ENCODE data around the gene APIP. TPM values are rescaled to one million over a fixed set of nuclear protein-coding genes. Genes with fewer than 3 reads are reported as not detected.

The APIP gene
- total RNA-seq, 4 donors from 2014 or later: 30.0 to 36.9 (median 35.6) TPM

GRCh38 chr11:34910817-34911216, 5.4 kb downstream of the APIP start:
- 100% methylated on average over 1 of the region's 1 CpG for WGBS
- intact Hi-C loops (cut with DNase I): no loop called here
- H3K9me3 ChIP-seq: no peaks in the 10 kb centered on the region

GRCh38 chr11:34909955-34910354, 6.2 kb downstream of the APIP start:
- intact Hi-C loops (cut with DNase I): no loop called here
- TF ChIP-seq CTCF (IDR thresholded peaks at IDR 0.05) (no peak), EP300 (IDR thresholded peaks at IDR 0.05) (no peak), POLR2A (IDR thresholded peaks at IDR 0.05; ENCODE audit: low read depth) (no peak), POLR2AphosphoS5 (IDR thresholded peaks at IDR 0.05) (no peak)
- WGBS: 84% methylated on average over 4 of the region's 4 CpGs

More at GRCh38 chr11:34910817-34911216, 5.4 kb downstream of the APIP start:
- Histone ChIP-seq H3K36me3 (peaks cover 0 to 9% (median 2%) of the 10 kb centered on the region in 4 donors), H3K27ac (replicated peaks in 1 of 4) (no peak overlapping the region), H3K27me3 (no peaks in the 10 kb centered on the region), H3K4me1 (peaks cover 0 to 14% (median 9%) of the 10 kb centered on the region in 4 donors), H3K4me3 (no peak overlapping the region)
- no peak for TF ChIP-seq POLR2AphosphoS5 (IDR thresholded peaks at IDR 0.05)
- no peak for TF ChIP-seq EP300 (IDR thresholded peaks at IDR 0.05)
- no peak for TF ChIP-seq POLR2A (IDR thresholded peaks at IDR 0.05; ENCODE audit: low read depth)
- TF ChIP-seq CTCF (IDR thresholded peaks at IDR 0.05): no peak
- no peak for DNase-seq (ENCODE audit: extremely low spot score)

GRCh38 chr11:34909415-34909814, 6.8 kb downstream of the APIP start:
- H3K4me3 ChIP-seq: no peak overlapping the region
- no peaks in the 10 kb centered on the region for H3K27me3 ChIP-seq
- peaks cover 0 to 9% (median 2%) of the 10 kb centered on the region in 4 donors for H3K36me3 ChIP-seq
- H3K9me3 ChIP-seq: no peaks in the 10 kb centered on the region
- no peak for DNase-seq (ENCODE audit: extremely low spot score)
- 77% methylated on average over 6 of the region's 6 CpGs for WGBS
- H3K4me1 ChIP-seq: peaks cover 0 to 5% (median 1%) of the 10 kb centered on the region in 4 donors
- TF ChIP-seq EP300 (IDR thresholded peaks at IDR 0.05): no peak
- no peak for TF ChIP-seq POLR2A (IDR thresholded peaks at IDR 0.05; ENCODE audit: low read depth)
- no peak for TF ChIP-seq POLR2AphosphoS5 (IDR thresholded peaks at IDR 0.05)
- TF ChIP-seq CTCF (IDR thresholded peaks at IDR 0.05): no peak
- no peak overlapping the region for H3K27ac ChIP-seq (replicated peaks in 1 of 4)
- intact Hi-C loops (cut with DNase I): no loop called here

More at GRCh38 chr11:34909955-34910354, 6.2 kb downstream of the APIP start:
- DNase-seq (ENCODE audit: extremely low spot score): no peak
- Histone ChIP-seq H3K4me3 (no peak overlapping the region), H3K9me3 (no peaks in the 10 kb centered on the region), H3K4me1 (peaks cover 0 to 9% (median 4%) of the 10 kb centered on the region in 4 donors), H3K27me3 (no peaks in the 10 kb centered on the region), H3K36me3 (peaks cover 0 to 9% (median 2%) of the 10 kb centered on the region in 4 donors), H3K27ac (replicated peaks in 1 of 4) (no peak overlapping the region)

- DNase-seq (ENCODE audit: extremely low spot score): no peak
- Histone ChIP-seq H3K36me3 (peaks cover 0 to 5% (median 1%) of the 10 kb centered on the region in 4 donors), H3K27ac (replicated peaks in 1 of 4) (no peak overlapping the region), H3K9me3 (no peaks in the 10 kb centered on the region), H3K4me1 (peaks cover 0 to 5% (median 2%) of the 10 kb centered on the region in 4 donors), H3K27me3 (no peaks in the 10 kb centered on the region), H3K4me3 (no peak overlapping the region)
- intact Hi-C loops (cut with DNase I): no loop called here
- 83% methylated on average over 3 of the region's 3 CpGs for WGBS
- TF ChIP-seq CTCF (IDR thresholded peaks at IDR 0.05): no peak
- no peak for TF ChIP-seq POLR2A (IDR thresholded peaks at IDR 0.05; ENCODE audit: low read depth)
- TF ChIP-seq POLR2AphosphoS5 (IDR thresholded peaks at IDR 0.05): no peak
- TF ChIP-seq EP300 (IDR thresholded peaks at IDR 0.05): no peak
These were observed 8.1 kb downstream of the APIP start for GRCh38 chr11:34907934-34908593.
